MCF 10A (cell line): ENCODE measurements around the gene VPS4A. TPM values are rescaled to one million over a fixed set of nuclear protein-coding genes. Genes with fewer than 3 reads are reported as not detected.

Source experiments
- BruUV-seq: library from RNA; stranded (reverse); fragments of 400-500 nt; replicated peaks from 2 replicates; lab custom pipeline; 2021; lab: Mats Ljungman, UMichigan
- CTCF ChIA-PET: fragments of 300-600 bp; sonication (Branson Sonifier 250); formaldehyde crosslinking; extraction: SDS; loops from one replicate; lab custom pipeline; 2021; ENCODE audit warnings: antibody characterized with exemption, inconsistent platforms; lab: Yijun Ruan, JAX
- POLR2A ChIA-PET: fragments of 300-600, 350-650 bp; sonication (Branson Sonifier 250); formaldehyde crosslinking; extraction: SDS; loops from one replicate; lab custom pipeline; 2020; ENCODE audit warnings: antibody characterized with exemption, inconsistent platforms; lab: Yijun Ruan, JAX
- DNase-seq: peaks from one replicate; pipeline ENCODE4 v3.0.0-alpha.2; 2018; ENCODE audit not compliant: unreplicated experiment
- H3K27ac Mint-ChIP-seq: one replicate; pipeline ENCODE4 v1.8.0; 2022; ENCODE audit warnings: mild to moderate bottlenecking, low read depth, mixed read lengths; ENCODE audit not compliant: unreplicated experiment
- H3K27me3 Mint-ChIP-seq: one replicate; pipeline ENCODE4 v1.8.0; 2022; ENCODE audit warnings: mixed read lengths; ENCODE audit not compliant: insufficient read depth, unreplicated experiment
- H3K36me3 Mint-ChIP-seq: one replicate; pipeline ENCODE4 v1.8.0; 2022; ENCODE audit warnings: mild to moderate bottlenecking, moderate library complexity, mixed read lengths; ENCODE audit not compliant: insufficient read depth, unreplicated experiment
- H3K4me1 Mint-ChIP-seq: one replicate; pipeline ENCODE4 v1.8.0; 2022; ENCODE audit warnings: mixed read lengths; ENCODE audit not compliant: insufficient read depth, unreplicated experiment
- H3K4me3 Mint-ChIP-seq: one replicate; pipeline ENCODE4 v1.8.0; 2022; ENCODE audit warnings: mild to moderate bottlenecking, moderate library complexity, mixed read lengths; ENCODE audit not compliant: unreplicated experiment
- H3K9me3 Mint-ChIP-seq: one replicate; pipeline ENCODE4 v1.8.0; 2022; ENCODE audit warnings: mixed read lengths; ENCODE audit not compliant: unreplicated experiment
- CTCF ChIP-seq: fragments of 200-600 bp; IDR thresholded peaks from one replicate; pipeline ENCODE4 v1.8.0; 2022; ENCODE audit warnings: antibody characterized with exemption, mild to moderate bottlenecking; ENCODE audit not compliant: unreplicated experiment
- intact Hi-C: fragments of 100-400 bp; cut with micrococcal nuclease; formaldehyde crosslinking; loops from 2 replicates; pipeline ENCODE4 v1.14.1; 2022
- total RNA-seq: library from RNA; stranded (reverse); gene quantifications from 2 replicates; pipeline ENCODE4 v1.2.3, GENCODE V29; 2022

VPS4A gene
- total RNA-seq, 1 experiment from 2014 or later = 38.6 TPM

- Mint-ChIP-seq H3K9me3 (no peaks in the 10 kb centered on the region), H3K4me3 (peak overlapping the region; percentile 81), H3K27ac (peak overlapping the region; percentile 35), H3K27me3 (no peaks in the 10 kb centered on the region), H3K36me3 (peaks cover 81% of the 10 kb centered on the region), H3K4me1 (peaks cover 24% of the 10 kb centered on the region)
- intact Hi-C loops = loop anchor here (1.0 kb wide), 1 partner anchor 10 kb away; the partner anchor contains the start of genes COG8 and NIP7
- BruUV-seq = no TSS peak
- TF ChIP-seq CTCF = no peak
- CTCF ChIA-PET = interaction anchor here (0.6 to 1.5 kb wide), 7 partner anchors 9 to 329 kb away, joined by 3 to 5 read pairs (median 3); no protein-coding TSS in a partner anchor
- peak; percentile 21 for DNase-seq
- POLR2A ChIA-PET = interaction anchor here (0.5 to 9.0 kb wide), 19 partner anchors 9 to 1445 kb away, joined by 3 to 114 read pairs (median 4); partner anchors contain the start of genes COG8, NIP7, NRN1L and SNTB2
Measured at GRCh38 chr16:69329369-69330285, 18.5 kb downstream of the VPS4A start.

DNA sequence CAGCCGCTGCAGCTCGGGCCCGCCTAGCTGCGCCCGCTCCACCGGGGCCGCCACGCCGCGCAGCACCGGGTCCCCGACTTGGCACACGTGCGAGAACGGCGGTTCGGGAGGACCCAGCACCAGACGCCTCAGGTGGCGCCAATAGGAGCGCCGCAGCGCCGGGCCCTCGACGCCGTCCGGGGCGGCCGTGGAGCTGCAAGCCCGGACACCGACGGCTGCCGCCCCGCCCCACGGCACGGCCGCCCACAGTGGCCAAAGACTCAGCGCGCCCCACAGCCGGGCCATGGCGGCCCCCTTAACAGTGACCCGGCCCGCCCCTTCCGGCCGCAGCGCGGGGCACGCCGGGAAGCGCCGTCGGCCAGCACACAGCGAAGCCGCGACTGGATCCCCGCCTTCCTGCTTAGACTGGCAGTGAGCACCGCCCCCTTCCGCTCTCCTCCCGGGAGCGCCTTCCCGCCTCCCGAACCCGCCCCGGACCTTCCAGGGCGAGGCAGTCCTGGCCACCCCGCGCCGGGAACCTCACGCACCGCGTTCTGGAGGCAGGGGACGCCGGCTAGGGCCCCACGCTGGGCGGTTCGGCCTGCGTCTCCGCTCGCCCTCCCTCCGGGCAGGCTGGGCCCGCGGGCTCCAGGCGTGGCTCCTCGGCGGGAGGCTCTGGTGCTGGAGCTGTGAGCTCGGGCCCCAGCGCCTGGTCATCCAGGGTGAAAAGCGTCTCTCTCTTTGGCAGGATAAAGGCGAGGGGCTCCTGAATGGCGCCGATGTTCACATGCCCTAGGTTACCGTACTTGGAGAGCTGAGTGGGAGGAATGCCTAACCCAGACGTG, 19.3 kb downstream of the VPS4A start, which contains the start of gene PDF:
Gene PDF (minus strand): TSS at position 303 of the 824 bp plus-strand sequence. CDS start 18 bp downstream, at position 285.
- Mint-ChIP-seq H3K27me3 (no peaks in the 10 kb centered on the region), H3K36me3 (peaks cover 81% of the 10 kb centered on the region), H3K27ac (peak within 1 kb of the TSS; percentile 66), H3K4me1 (peaks cover 24% of the 10 kb centered on the region), H3K4me3 (peak within 1 kb of the TSS; percentile 81), H3K9me3 (no peaks in the 10 kb centered on the region)
- POLR2A ChIA-PET = interaction anchor here (0.5 to 9.0 kb wide), 15 partner anchors 10 to 1446 kb away, joined by 3 to 114 read pairs (median 4); partner anchors contain the start of genes COG8, NIP7, NRN1L and TERF2
- TF ChIP-seq CTCF = no peak
- intact Hi-C loops = loop anchor here (1.0 kb wide), 1 partner anchor 9 kb away; the partner anchor contains the start of genes COG8 and NIP7
- DNase-seq = peak; percentile 93
- BruUV-seq = no TSS peak
- CTCF ChIA-PET = interaction anchor here (0.6 to 1.3 kb wide), 3 partner anchors 14 to 180 kb away, joined by 3 read pairs; no protein-coding TSS in a partner anchor

DNA sequence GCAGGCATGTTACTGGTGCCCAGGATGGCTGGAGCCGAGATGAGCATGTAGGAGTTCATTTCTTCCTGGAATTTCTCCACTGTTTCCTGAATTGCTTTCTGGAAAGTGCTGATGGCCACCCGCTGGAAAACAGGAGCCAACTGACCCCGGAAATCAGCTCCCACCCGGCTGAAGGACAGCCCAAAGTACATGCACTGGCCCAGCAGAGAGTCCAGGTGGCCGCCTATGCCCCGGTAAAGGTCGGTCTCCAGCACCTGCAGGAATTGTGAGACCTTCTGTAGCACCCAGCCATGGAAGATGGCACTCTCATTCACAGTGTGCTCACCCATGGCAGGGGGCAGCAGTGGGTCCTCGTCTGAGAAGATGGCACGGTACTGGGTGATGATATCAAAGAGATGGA, 23.5 kb downstream of the VPS4A start:
- Mint-ChIP-seq H3K9me3 (no peaks in the 10 kb centered on the region), H3K27ac (no peak overlapping the region), H3K36me3 (peaks cover 68% of the 10 kb centered on the region), H3K4me1 (peaks cover 5% of the 10 kb centered on the region), H3K27me3 (no peaks in the 10 kb centered on the region), H3K4me3 (no peak overlapping the region)
- no TSS peak for BruUV-seq
- CTCF ChIA-PET = interaction anchor here (0.7 to 1.1 kb wide), 2 partner anchors 23 to 199 kb away, joined by 3 to 5 read pairs; no protein-coding TSS in a partner anchor
- POLR2A ChIA-PET = interaction anchor here (1.3 kb wide), 1 partner anchor 9 kb away, joined by 4 read pairs; no protein-coding TSS in a partner anchor
- TF ChIP-seq CTCF = no peak
- no peak for DNase-seq
- intact Hi-C loops = loop anchor here (5.0 kb wide), 1 partner anchor 263 kb away; no protein-coding TSS in a partner anchor
